WTC11 (cell line): ENCODE results near the gene SHROOM3. TPM values are rescaled to one million over a fixed set of nuclear protein-coding genes. Genes with fewer than 3 reads are reported as not detected.
A peak's percentile ranks its signal among the peaks of the same experiment; 100 is the strongest.

Source experiments
- ATAC-seq: fragments of 200-7000 bp; cut with Tn5 transposase; 2 replicates; pipeline ENCODE4 v1.10.0; 2021; ENCODE audit warnings: mild to moderate bottlenecking, moderate library complexity
- CTCF ChIA-PET: fragments of 300-600 bp; sonication (Branson Sonifier 250); formaldehyde crosslinking; loops from one replicate; lab custom pipeline; 2021; ENCODE audit warnings: antibody characterized with exemption; lab: Charles Lee
- POLR2A ChIA-PET: fragments of 350-600 bp; sonication (Branson Sonifier 250); formaldehyde crosslinking; loops from one replicate; lab custom pipeline; 2021; ENCODE audit warnings: antibody characterized with exemption; lab: Charles Lee
- DNase-seq: peaks from one replicate; pipeline ENCODE4 v3.0.0; 2021; ENCODE audit warnings: low spot score
- H3K27ac Mint-ChIP-seq: 2 replicates; pipeline ENCODE4 v1.8.0; 2021; ENCODE audit warnings: mixed read lengths
- H3K27me3 Mint-ChIP-seq: 2 replicates; pipeline ENCODE4 v1.8.0; 2021; ENCODE audit warnings: low read depth, mild to moderate bottlenecking, moderate library complexity, mixed read lengths
- H3K36me3 Mint-ChIP-seq: 2 replicates; pipeline ENCODE4 v1.8.0; 2021; ENCODE audit warnings: mixed read lengths
- H3K4me1 Mint-ChIP-seq: 2 replicates; pipeline ENCODE4 v1.8.0; 2022; ENCODE audit warnings: mixed read lengths
- H3K4me3 Mint-ChIP-seq: 2 replicates; pipeline ENCODE4 v1.8.0; 2021; ENCODE audit warnings: mild to moderate bottlenecking, moderate library complexity, mixed read lengths
- H3K9me3 Mint-ChIP-seq: 2 replicates; pipeline ENCODE4 v1.8.0; 2021; ENCODE audit warnings: mixed read lengths
- ATF2 ChIP-seq: sonication (generic); formaldehyde crosslinking; IDR thresholded peaks from 2 replicates; pipeline ENCODE4 v1.8.1; 2022; ENCODE audit warnings: low read depth, missing genetic modification reagents, borderline replicate concordance
- CREM ChIP-seq: sonication (generic); formaldehyde crosslinking; IDR thresholded peaks from 2 replicates; pipeline ENCODE4 v1.8.1; 2022; ENCODE audit warnings: mild to moderate bottlenecking, missing genetic modification reagents, moderate library complexity
- ETV6 ChIP-seq: sonication (generic); formaldehyde crosslinking; IDR thresholded peaks from 2 replicates; pipeline ENCODE4 v1.8.1; 2022; ENCODE audit warnings: mild to moderate bottlenecking, missing genetic modification reagents
- FOXK1 ChIP-seq: sonication (generic); formaldehyde crosslinking; IDR thresholded peaks from 2 replicates; pipeline ENCODE4 v1.8.0; 2022; ENCODE audit warnings: mild to moderate bottlenecking, moderate library complexity, missing genetic modification reagents
- GABPB1 ChIP-seq: sonication (generic); formaldehyde crosslinking; IDR thresholded peaks from 2 replicates; pipeline ENCODE4 v1.8.1; 2023; ENCODE audit warnings: mild to moderate bottlenecking, missing genetic modification reagents
- IRF2 ChIP-seq: sonication (generic); formaldehyde crosslinking; IDR thresholded peaks from 2 replicates; pipeline ENCODE4 v1.8.0; 2022; ENCODE audit warnings: low read depth, missing genetic modification reagents, borderline replicate concordance
- OVOL2 ChIP-seq: fragments of 250-450 bp; sonication (Bioruptor Pico); IDR thresholded peaks from 2 replicates; pipeline ENCODE4 v1.9.0; 2021; ENCODE audit warnings: mild to moderate bottlenecking, borderline replicate concordance
- PRRX2 ChIP-seq: fragments of 250-450 bp; sonication (Bioruptor Pico); IDR thresholded peaks from 2 replicates; pipeline ENCODE4 v1.8.0; 2021; ENCODE audit warnings: mild to moderate bottlenecking
- SMAD3 ChIP-seq: sonication (generic); formaldehyde crosslinking; IDR thresholded peaks from 2 replicates; pipeline ENCODE4 v1.8.0; 2022; ENCODE audit warnings: missing genetic modification reagents, mild to moderate bottlenecking, borderline replicate concordance
- TEAD4 ChIP-seq: sonication (generic); formaldehyde crosslinking; IDR thresholded peaks from 2 replicates; pipeline ENCODE4 v1.8.0; 2022; ENCODE audit warnings: mild to moderate bottlenecking, missing genetic modification reagents
- ZNF121 ChIP-seq: sonication (generic); formaldehyde crosslinking; IDR thresholded peaks from 2 replicates; pipeline ENCODE4 v1.8.0; 2023; ENCODE audit warnings: missing genetic modification reagents
- ZNF219 ChIP-seq: sonication (generic); formaldehyde crosslinking; IDR thresholded peaks from 2 replicates; pipeline ENCODE4 v1.8.0; 2023; ENCODE audit warnings: missing genetic modification reagents, mild to moderate bottlenecking, borderline replicate concordance
- ZNF396 ChIP-seq: fragments of 250-450 bp; sonication (Bioruptor Pico); IDR thresholded peaks from 2 replicates; pipeline ENCODE4 v1.8.0; 2021; ENCODE audit warnings: mild to moderate bottlenecking, moderate library complexity, borderline replicate concordance
- total RNA-seq: library from RNA; stranded (reverse); gene quantifications from 3 replicates; pipeline ENCODE4 v1.2.3, GENCODE V29; 2021
- TF ChIP-seq, protein P1 (sequence below): sonication (generic); formaldehyde crosslinking; IDR thresholded peaks from 2 replicates; pipeline ENCODE4 v1.8.1; 2023; ENCODE audit warnings: mild to moderate bottlenecking, missing genetic modification reagents, borderline replicate concordance
- TF ChIP-seq, protein P2 (sequence below): sonication (generic); formaldehyde crosslinking; IDR thresholded peaks from 2 replicates; pipeline ENCODE4 v1.8.0; 2023; ENCODE audit warnings: missing genetic modification reagents, mild to moderate bottlenecking, borderline replicate concordance
- TF ChIP-seq, protein P3 (sequence below): fragments of 250-450 bp; sonication (Bioruptor Pico); IDR thresholded peaks from 2 replicates; pipeline ENCODE4 v1.9.0; 2021; ENCODE audit warnings: mild to moderate bottlenecking

Gene SHROOM3
- total RNA-seq, 1 experiment from 2014 or later, result 71.9 TPM

- TF ChIP-seq, protein P1, sequence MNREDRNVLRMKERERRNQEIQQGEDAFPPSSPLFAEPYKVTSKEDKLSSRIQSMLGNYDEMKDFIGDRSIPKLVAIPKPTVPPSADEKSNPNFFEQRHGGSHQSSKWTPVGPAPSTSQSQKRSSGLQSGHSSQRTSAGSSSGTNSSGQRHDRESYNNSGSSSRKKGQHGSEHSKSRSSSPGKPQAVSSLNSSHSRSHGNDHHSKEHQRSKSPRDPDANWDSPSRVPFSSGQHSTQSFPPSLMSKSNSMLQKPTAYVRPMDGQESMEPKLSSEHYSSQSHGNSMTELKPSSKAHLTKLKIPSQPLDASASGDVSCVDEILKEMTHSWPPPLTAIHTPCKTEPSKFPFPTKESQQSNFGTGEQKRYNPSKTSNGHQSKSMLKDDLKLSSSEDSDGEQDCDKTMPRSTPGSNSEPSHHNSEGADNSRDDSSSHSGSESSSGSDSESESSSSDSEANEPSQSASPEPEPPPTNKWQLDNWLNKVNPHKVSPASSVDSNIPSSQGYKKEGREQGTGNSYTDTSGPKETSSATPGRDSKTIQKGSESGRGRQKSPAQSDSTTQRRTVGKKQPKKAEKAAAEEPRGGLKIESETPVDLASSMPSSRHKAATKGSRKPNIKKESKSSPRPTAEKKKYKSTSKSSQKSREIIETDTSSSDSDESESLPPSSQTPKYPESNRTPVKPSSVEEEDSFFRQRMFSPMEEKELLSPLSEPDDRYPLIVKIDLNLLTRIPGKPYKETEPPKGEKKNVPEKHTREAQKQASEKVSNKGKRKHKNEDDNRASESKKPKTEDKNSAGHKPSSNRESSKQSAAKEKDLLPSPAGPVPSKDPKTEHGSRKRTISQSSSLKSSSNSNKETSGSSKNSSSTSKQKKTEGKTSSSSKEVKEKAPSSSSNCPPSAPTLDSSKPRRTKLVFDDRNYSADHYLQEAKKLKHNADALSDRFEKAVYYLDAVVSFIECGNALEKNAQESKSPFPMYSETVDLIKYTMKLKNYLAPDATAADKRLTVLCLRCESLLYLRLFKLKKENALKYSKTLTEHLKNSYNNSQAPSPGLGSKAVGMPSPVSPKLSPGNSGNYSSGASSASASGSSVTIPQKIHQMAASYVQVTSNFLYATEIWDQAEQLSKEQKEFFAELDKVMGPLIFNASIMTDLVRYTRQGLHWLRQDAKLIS (CRISPR knock-in tag), result no peak
These were observed 338.7 kb downstream of the SHROOM3 start (continued) for GRCh38 chr4:76773766-76774165.

- ChIA-PET CTCF (no interaction called here), POLR2A (no interaction called here)
- no peaks in the 10 kb centered on the region for H3K9me3 Mint-ChIP-seq
- no peak for DNase-seq
- no peak for ATAC-seq
- H3K4me1 Mint-ChIP-seq, result peaks cover 33% of the 10 kb centered on the region
- peak overlapping the region; percentile 94 for H3K27ac Mint-ChIP-seq
- peaks cover 57% of the 10 kb centered on the region for H3K36me3 Mint-ChIP-seq
- no peak overlapping the region for H3K4me3 Mint-ChIP-seq
- no peaks in the 10 kb centered on the region for H3K27me3 Mint-ChIP-seq
- no peak for TF ChIP-seq OVOL2 (CRISPR knock-in tag)
- TF ChIP-seq ATF2 (CRISPR knock-in tag), result no peak
- no peak for TF ChIP-seq PRRX2 (CRISPR knock-in tag)
- 0 out of 2 replicates have a peak, but pooled peaks have one; percentile 33 for TF ChIP-seq GABPB1 (CRISPR knock-in tag)
- TF ChIP-seq SMAD3 (CRISPR knock-in tag), result no peak
These were observed 344.9 kb downstream of the SHROOM3 start for GRCh38 chr4:76779740-76780459.

DNA sequence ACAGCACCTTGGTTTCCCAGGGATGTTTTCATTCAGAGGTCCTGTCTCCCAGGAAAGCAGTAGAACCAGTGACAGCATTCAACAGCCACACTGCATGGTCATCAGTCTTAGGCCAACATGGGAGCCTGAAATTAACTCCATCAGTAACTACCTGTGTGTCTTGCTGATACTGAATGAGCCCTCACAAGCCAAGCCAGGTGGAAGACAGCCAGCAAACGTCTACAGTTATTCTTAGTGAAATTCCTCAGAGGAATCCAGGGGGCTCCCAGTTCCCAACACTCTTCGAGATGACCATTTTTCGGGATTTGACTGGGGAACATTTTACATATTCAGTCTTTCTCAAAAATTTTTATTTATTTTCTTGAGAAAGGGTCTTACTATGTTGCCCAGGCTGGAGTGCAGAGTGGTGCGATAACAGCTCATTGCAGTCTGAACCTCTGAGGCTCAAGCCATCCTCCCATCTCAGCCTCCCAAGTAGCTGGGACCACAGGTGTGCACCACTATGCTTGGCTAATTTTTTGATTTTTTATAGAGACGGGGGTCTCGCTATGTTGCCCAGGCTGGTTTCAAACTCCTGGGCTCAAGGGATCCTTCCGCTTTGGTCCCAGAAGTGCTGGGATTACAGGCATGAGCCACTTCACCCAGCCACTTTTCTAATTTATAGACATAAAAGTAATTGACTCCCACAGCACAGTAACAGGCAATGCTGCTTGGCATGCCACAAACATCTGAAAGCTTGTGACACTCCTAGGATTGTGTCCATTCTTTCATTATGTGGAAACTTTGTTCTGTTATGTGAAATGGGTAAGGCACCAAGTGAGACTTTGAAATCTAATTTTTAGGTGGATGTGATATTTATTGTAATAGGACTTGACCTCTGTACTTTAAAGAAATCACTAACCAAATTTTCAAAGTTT is 346.0 kb downstream of the SHROOM3 start:
- Mint-ChIP-seq H3K4me3 (no peak overlapping the region), H3K4me1 (peaks cover 33% of the 10 kb centered on the region), H3K27ac (peak overlapping the region; percentile 98), H3K27me3 (no peaks in the 10 kb centered on the region), H3K36me3 (peaks cover 50% of the 10 kb centered on the region), H3K9me3 (no peaks in the 10 kb centered on the region)
- CTCF ChIA-PET, result no interaction called here
- POLR2A ChIA-PET, result no interaction called here
- no peak for ATAC-seq
- DNase-seq, result no peak
- TF ChIP-seq TEAD4 (CRISPR knock-in tag), result no peak
- no peak for TF ChIP-seq ETV6 (CRISPR knock-in tag)
- TF ChIP-seq ATF2 (CRISPR knock-in tag), result no peak
- TF ChIP-seq ZNF121 (CRISPR knock-in tag), result peak; percentile 97
- TF ChIP-seq, protein P2, sequence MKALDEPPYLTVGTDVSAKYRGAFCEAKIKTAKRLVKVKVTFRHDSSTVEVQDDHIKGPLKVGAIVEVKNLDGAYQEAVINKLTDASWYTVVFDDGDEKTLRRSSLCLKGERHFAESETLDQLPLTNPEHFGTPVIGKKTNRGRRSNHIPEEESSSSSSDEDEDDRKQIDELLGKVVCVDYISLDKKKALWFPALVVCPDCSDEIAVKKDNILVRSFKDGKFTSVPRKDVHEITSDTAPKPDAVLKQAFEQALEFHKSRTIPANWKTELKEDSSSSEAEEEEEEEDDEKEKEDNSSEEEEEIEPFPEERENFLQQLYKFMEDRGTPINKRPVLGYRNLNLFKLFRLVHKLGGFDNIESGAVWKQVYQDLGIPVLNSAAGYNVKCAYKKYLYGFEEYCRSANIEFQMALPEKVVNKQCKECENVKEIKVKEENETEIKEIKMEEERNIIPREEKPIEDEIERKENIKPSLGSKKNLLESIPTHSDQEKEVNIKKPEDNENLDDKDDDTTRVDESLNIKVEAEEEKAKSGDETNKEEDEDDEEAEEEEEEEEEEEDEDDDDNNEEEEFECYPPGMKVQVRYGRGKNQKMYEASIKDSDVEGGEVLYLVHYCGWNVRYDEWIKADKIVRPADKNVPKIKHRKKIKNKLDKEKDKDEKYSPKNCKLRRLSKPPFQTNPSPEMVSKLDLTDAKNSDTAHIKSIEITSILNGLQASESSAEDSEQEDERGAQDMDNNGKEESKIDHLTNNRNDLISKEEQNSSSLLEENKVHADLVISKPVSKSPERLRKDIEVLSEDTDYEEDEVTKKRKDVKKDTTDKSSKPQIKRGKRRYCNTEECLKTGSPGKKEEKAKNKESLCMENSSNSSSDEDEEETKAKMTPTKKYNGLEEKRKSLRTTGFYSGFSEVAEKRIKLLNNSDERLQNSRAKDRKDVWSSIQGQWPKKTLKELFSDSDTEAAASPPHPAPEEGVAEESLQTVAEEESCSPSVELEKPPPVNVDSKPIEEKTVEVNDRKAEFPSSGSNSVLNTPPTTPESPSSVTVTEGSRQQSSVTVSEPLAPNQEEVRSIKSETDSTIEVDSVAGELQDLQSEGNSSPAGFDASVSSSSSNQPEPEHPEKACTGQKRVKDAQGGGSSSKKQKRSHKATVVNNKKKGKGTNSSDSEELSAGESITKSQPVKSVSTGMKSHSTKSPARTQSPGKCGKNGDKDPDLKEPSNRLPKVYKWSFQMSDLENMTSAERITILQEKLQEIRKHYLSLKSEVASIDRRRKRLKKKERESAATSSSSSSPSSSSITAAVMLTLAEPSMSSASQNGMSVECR, result no peak
- TF ChIP-seq IRF2 (CRISPR knock-in tag), result no peak
- TF ChIP-seq, protein P3, sequence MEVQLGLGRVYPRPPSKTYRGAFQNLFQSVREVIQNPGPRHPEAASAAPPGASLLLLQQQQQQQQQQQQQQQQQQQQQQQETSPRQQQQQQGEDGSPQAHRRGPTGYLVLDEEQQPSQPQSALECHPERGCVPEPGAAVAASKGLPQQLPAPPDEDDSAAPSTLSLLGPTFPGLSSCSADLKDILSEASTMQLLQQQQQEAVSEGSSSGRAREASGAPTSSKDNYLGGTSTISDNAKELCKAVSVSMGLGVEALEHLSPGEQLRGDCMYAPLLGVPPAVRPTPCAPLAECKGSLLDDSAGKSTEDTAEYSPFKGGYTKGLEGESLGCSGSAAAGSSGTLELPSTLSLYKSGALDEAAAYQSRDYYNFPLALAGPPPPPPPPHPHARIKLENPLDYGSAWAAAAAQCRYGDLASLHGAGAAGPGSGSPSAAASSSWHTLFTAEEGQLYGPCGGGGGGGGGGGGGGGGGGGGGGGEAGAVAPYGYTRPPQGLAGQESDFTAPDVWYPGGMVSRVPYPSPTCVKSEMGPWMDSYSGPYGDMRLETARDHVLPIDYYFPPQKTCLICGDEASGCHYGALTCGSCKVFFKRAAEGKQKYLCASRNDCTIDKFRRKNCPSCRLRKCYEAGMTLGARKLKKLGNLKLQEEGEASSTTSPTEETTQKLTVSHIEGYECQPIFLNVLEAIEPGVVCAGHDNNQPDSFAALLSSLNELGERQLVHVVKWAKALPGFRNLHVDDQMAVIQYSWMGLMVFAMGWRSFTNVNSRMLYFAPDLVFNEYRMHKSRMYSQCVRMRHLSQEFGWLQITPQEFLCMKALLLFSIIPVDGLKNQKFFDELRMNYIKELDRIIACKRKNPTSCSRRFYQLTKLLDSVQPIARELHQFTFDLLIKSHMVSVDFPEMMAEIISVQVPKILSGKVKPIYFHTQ, result no peak
- TF ChIP-seq ZNF396 (CRISPR knock-in tag), result no peak
- no peak for TF ChIP-seq CREM (CRISPR knock-in tag)
- no peak for TF ChIP-seq ZNF219
- no peak for TF ChIP-seq FOXK1 (CRISPR knock-in tag)
